ENCODE results near the gene MIAT. TPM values are rescaled to one million over a fixed set of nuclear protein-coding genes. Genes with fewer than 3 reads are reported as not detected.

Gene MIAT
- total and polyA plus RNA-seq, 2 of the 4 experiments (the other 2 are of a cell fraction), result 0.54 to 0.65 TPM

GRCh38 chr22:26690654-26691376, 33.4 kb downstream of the MIAT start:
- H3K4me3 ChIP-seq (ENCODE audit: insufficient read depth, low read depth, low read length), result no peak overlapping the region
- H3K9ac ChIP-seq (ENCODE audit: low read depth, low read length), result no peak overlapping the region
- H3K14ac ChIP-seq (replicated peaks; ENCODE audit: low read depth, low read length), result no peak overlapping the region
- H3K9me3 ChIP-seq (ENCODE audit: control insufficient read depth, insufficient read depth, low read length), result no peaks in the 10 kb centered on the region
- no peak overlapping the region for H3K27ac ChIP-seq (ENCODE audit: insufficient read depth, low read length)
- ATAC-seq (ENCODE audit: low read depth) (no peak), DNase-seq (no peak)
- in situ Hi-C loops (cut with MboI; ENCODE audit: low sequenced_read_pairs), result no loop called here
- no peaks in the 10 kb centered on the region for H3K27me3 ChIP-seq (ENCODE audit: control insufficient read depth, insufficient read depth, low read length)
- H3K36me3 ChIP-seq (ENCODE audit: control insufficient read depth, insufficient read depth, low read length), result no peaks in the 10 kb centered on the region; the same call in 1 of the 2 replicates
- no peak overlapping the region for H3K23ac ChIP-seq (ENCODE audit: low read depth, low read length)
- H2BK20ac ChIP-seq (ENCODE audit: low read depth, low read length), result no peak overlapping the region
- H2AFZ ChIP-seq (replicated peaks; ENCODE audit: low read length, poor library complexity), result no peak overlapping the region
- ChIA-PET POLR2A (ENCODE audit: unreplicated experiment) (no interaction called here), CTCF (no interaction called here)
- H3K4ac ChIP-seq (ENCODE audit: low read depth, low read length), result no peak overlapping the region
- no peak overlapping the region for H2BK5ac ChIP-seq (ENCODE audit: low read depth, low read length, poor library complexity, severe bottlenecking)
- no TSS peak for BruUV-seq (replicated peaks)
- H2AK5ac ChIP-seq (ENCODE audit: low read depth, low read length), result no peak overlapping the region
- H4K91ac ChIP-seq (ENCODE audit: insufficient read depth, low read depth, low read length), result no peak overlapping the region
- H2BK120ac ChIP-seq (ENCODE audit: low read depth, low read length), result no peak overlapping the region
- H4K5ac ChIP-seq (ENCODE audit: low read depth, low read length), result no peak overlapping the region
- H3K4me2 ChIP-seq (ENCODE audit: low read depth, low read length), result no peak overlapping the region
- H4K8ac ChIP-seq (ENCODE audit: low read depth in 2 of 2, low read length in 2 of 2), result no peak overlapping the region
- TF ChIP-seq USF2 (IDR thresholded peaks at IDR 0.05; ENCODE audit: low read depth, low read length) (no peak), NFE2L2 (IDR thresholded peaks at IDR 0.05; ENCODE audit: low read depth, low read length) (no peak), SMC3 (IDR thresholded peaks at IDR 0.05; ENCODE audit: low read depth, low read length) (no peak), MXI1 (IDR thresholded peaks at IDR 0.05; ENCODE audit: borderline replicate concordance, low read depth, low read length) (no peak), MAZ (IDR thresholded peaks at IDR 0.05; ENCODE audit: borderline replicate concordance, low read depth, low read length) (no peak), FOS (IDR thresholded peaks at IDR 0.05; ENCODE audit: low read depth, low read length) (no peak), CTCF (conservative IDR thresholded peaks at IDR 0.05; ENCODE audit: low read depth, low read length) (no peak), RCOR1 (IDR thresholded peaks at IDR 0.05; ENCODE audit: insufficient replicate concordance, low read length) (no peak), POLR2A (IDR thresholded peaks at IDR 0.05; ENCODE audit: low read depth, low read length) (no peak)
- no peak overlapping the region for H2AK9ac ChIP-seq (replicated peaks; ENCODE audit: low read depth, low read length, poor library complexity)
- H2BK15ac ChIP-seq (ENCODE audit: low read depth, low read length), result no peak overlapping the region
- no peak overlapping the region for H3K18ac ChIP-seq (ENCODE audit: low read depth, low read length)
- no peak overlapping the region for H3K56ac ChIP-seq (ENCODE audit: extremely low read depth, insufficient read depth, low read length)
- intact Hi-C loops (cut with micrococcal nuclease), result no loop called here
- no CpG with 5 or more reads among the region's 3 CpGs for WGBS, 2 experiments (ENCODE audit: extremely low coverage in 2 of 2, insufficient read length in 1 of 2)
- dilution Hi-C loops (cut with HindIII; ENCODE audit: low sequenced_read_pairs, unreplicated experiment), result no loop called here
- H3K4me1 ChIP-seq (ENCODE audit: control insufficient read depth, insufficient read depth, low read length), result no peaks in the 10 kb centered on the region
- peaks cover 6 to 19% of the 10 kb centered on the region in 2 experiments; a peak in 3 of 4 replicates for H3K79me1 ChIP-seq (ENCODE audit: low read depth in 1 of 2, low read length in 2 of 2)
- 0 out of 2 replicates have a peak, but pooled peaks cover 3% of the 10 kb centered on the region for H3K9me1 ChIP-seq (ENCODE audit: insufficient read depth, low read length)
- H4K20me1 ChIP-seq (ENCODE audit: insufficient read depth, low read length), result no peaks in the 10 kb centered on the region; the same call in 1 of the 2 replicates

Data from IMR-90 (cell line).